GM10248 (cell line): Measurements from ENCODE around the gene CAPZA1.

ENCODE experiments used
- CTCF ChIA-PET: fragments of 300-600 bp; sonication (Branson Sonifier 250); formaldehyde crosslinking; extraction: SDS; loops from one replicate; lab custom pipeline; 2021; ENCODE audit warnings: antibody characterized with exemption; lab: Yijun Ruan, JAX
- POLR2A ChIA-PET: fragments of 350-650 bp; sonication (Branson Sonifier 250); formaldehyde crosslinking; extraction: SDS; loops from one replicate; lab custom pipeline; 2020; ENCODE audit warnings: antibody characterized with exemption; lab: Yijun Ruan, JAX
- DNase-seq: peaks from one replicate; pipeline ENCODE4 v3.0.0; 2012; ENCODE audit errors: extremely low spot score
- TF ChIP-seq, protein P1 (sequence below): IDR thresholded peaks from 2 replicates; pipeline ENCODE4 v1.5.1; 2012; ENCODE audit warnings: mild to moderate bottlenecking, low read depth; ENCODE audit errors: extremely low read depth, missing control alignments, control extremely low read depth

Gene CAPZA1

DNA sequence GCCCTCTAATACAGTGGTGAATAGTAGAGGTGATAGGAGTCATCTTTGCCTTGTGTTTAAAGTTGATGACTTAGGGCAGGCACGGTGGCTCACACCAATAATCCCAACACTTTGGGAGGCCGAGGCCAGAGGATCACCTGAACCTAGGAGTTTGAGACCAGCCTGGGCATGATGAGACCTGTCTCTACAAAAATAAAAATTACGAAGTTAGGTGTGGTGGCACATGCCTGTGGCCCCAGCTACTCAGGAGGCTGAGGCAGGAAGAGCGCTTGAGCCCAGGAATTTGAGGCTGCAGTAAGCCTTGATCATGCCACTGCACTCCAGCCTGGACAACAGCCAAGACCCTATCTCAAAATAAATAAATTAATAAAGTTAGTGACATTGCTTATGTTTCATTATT lies 26.6 kb downstream of the CAPZA1 start:
- ChIA-PET POLR2A (interaction anchor here (1.0 kb wide), 1 partner anchor 28 kb away, joined by 6 read pairs; the partner anchor contains the start of gene MOV10), CTCF (interaction anchor here (0.9 to 1.6 kb wide), 2 partner anchors 27 to 32 kb away, joined by 3 to 6 read pairs; no protein-coding TSS in a partner anchor)
- TF ChIP-seq, protein P1, sequence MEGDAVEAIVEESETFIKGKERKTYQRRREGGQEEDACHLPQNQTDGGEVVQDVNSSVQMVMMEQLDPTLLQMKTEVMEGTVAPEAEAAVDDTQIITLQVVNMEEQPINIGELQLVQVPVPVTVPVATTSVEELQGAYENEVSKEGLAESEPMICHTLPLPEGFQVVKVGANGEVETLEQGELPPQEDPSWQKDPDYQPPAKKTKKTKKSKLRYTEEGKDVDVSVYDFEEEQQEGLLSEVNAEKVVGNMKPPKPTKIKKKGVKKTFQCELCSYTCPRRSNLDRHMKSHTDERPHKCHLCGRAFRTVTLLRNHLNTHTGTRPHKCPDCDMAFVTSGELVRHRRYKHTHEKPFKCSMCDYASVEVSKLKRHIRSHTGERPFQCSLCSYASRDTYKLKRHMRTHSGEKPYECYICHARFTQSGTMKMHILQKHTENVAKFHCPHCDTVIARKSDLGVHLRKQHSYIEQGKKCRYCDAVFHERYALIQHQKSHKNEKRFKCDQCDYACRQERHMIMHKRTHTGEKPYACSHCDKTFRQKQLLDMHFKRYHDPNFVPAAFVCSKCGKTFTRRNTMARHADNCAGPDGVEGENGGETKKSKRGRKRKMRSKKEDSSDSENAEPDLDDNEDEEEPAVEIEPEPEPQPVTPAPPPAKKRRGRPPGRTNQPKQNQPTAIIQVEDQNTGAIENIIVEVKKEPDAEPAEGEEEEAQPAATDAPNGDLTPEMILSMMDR, result no peak
- no peak for DNase-seq

DNA sequence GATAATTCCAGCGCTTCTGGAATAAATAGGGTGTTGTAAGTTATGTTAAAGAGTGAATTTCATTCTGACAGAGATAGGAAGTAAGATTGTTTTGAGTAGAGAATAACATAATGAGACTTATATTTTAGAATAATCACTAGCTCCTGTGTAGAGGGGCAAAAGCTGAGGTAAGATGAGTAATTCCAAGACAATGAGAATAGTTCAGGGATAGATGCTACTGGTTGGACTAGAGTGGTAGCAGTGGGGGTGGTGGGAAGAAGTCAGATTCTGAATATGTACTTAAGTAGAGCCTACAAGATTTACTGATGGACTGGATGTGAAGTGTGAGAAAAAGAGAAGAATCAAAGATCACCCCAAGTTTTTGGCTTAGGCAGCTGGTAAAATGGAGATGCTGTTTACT lies 31.6 kb downstream of the CAPZA1 start:
- CTCF ChIA-PET, result interaction anchor here (1.2 to 6.0 kb wide), 8 partner anchors 10 to 260 kb away, joined by 3 to 34 read pairs (median 6); no protein-coding TSS in a partner anchor
- TF ChIP-seq, protein P1, result no peak
- no peak for DNase-seq
- POLR2A ChIA-PET, result interaction anchor here (0.6 kb wide), 1 partner anchor 36 kb away, joined by 3 read pairs; no protein-coding TSS in a partner anchor

GRCh38 chr1:112665857-112666256 lies 46.2 kb downstream of the CAPZA1 start:
- TF ChIP-seq, protein P1, result no peak
- ChIA-PET CTCF (interaction anchor here (1.0 to 1.9 kb wide), 2 partner anchors 15 to 18 kb away, joined by 4 to 6 read pairs; no protein-coding TSS in a partner anchor), POLR2A (no interaction called here)
- no peak for DNase-seq

GRCh38 chr1:112666946-112667345 lies 47.3 kb downstream of the CAPZA1 start:
- DNase-seq, result no peak
- TF ChIP-seq, protein P1, result no peak
- ChIA-PET CTCF (interaction anchor here (1.0 kb wide), 1 partner anchor 14 kb away, joined by 5 read pairs; no protein-coding TSS in a partner anchor), POLR2A (no interaction called here)

DNA sequence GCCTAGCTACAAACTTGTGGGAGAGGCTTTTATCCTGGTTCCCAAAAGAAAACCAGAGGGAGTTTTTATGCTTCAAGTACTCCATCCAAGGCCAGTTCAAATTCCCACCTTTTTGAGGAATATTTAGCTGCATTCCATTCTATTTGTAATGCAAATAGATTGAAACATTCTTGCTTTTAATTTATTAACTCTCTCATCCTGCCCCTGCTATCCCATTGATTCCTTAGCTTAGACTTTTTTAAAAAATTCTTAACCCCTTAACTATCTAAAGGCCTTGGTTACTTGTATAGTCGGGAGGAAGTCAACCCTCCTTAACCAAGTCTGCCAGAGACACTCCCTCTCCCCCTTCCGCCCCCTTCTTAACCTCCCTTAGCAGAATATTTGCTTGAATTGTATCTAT lies 52.4 kb downstream of the CAPZA1 start:
- POLR2A ChIA-PET, result no interaction called here
- TF ChIP-seq, protein P1, result no peak
- CTCF ChIA-PET, result interaction anchor here (1.2 to 4.5 kb wide), 9 partner anchors 14 to 281 kb away, joined by 3 to 24 read pairs (median 4); partner anchors contain the start of gene PPM1J
- DNase-seq, result no peak

DNA sequence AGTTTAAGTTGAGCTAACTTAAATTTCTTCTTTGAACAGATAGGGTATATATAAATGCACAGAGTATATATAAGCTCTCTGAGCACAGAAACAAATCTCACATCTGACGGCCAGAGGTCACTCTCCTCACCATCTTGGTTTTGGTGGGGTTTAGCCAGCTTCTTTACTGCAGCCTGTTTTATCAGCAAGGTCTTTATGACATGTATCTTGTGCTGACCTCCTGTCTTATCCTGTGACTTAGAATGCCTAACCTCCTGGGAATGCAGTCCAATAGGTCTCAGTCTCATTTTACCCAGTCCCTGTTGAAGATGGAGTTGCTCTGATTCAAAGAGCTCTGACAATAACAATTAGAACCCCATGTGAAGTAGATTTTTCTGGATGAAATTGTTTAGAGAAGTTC lies 53.2 kb downstream of the CAPZA1 start:
- TF ChIP-seq, protein P1, result no peak
- POLR2A ChIA-PET, result no interaction called here
- no peak for DNase-seq
- CTCF ChIA-PET, result interaction anchor here (0.8 to 5.7 kb wide), 17 partner anchors 9 to 284 kb away, joined by 3 to 35 read pairs (median 6); partner anchors contain the start of genes CTTNBP2NL and PPM1J
